HG03354 (cell line): ENCODE results near the gene TTC39B.
A peak's percentile ranks its signal among the peaks of the same experiment; 100 is the strongest.
"Not testable (repeated sequence)": the region's sequence is repeated elsewhere in the genome, so short reads cannot be mapped to it uniquely, and the experiment has no call there.

Experiments
- ATAC-seq: cut with Tn5 transposase; IDR thresholded peaks from one replicate; pipeline ENCODE4 v1.9.1; 2021; ENCODE audit warnings: mild to moderate bottlenecking; ENCODE audit not compliant: unreplicated experiment, poor library complexity, severe bottlenecking

The TTC39B gene

DNA sequence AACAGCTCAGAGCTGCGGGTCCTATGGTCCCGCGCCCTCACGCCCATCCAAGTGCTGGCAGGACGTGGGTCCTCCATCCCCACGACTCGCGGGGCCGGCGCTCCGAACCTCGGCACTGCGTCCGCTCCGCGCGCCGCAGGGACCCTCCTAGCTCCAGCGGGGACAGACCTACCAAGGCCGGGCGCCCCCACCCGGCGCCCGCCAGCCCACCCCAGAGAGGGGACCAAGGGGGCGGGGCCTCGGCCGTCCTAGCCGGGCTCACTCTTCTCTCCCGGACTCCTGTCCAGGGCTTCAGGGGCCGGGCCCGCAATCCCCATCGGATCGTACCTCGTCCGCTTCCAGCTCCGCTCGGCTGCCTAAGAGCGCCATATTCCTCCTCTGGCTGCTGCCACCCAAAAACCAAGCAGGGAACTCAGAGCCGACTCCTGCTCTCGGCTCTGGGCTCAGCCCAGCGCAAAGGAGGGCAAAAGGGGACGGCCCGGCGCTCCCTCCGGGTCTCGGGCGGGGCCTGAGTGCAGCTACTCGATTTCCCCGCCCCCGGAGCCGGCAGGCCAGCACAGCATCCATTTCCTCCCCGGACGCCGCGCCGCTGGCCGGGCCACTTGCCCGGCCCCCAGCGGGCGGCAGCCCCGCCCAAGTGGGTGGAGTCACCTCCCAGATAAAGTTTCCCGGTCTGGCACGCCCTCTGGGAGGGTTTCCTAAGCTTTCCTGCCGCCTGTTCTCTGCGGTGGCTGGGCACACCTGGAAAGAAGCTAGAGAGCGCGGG is at the start of gene TTC39B:
TSS of gene TTC39B (minus strand) at position 460 of the 766 bp plus-strand sequence. CDS start at position 369, 91 bp downstream.
- peak; percentile 92 for ATAC-seq

GRCh38 chr9:15355669-15356068 is 48.7 kb upstream of the TTC39B start:
- no peak for ATAC-seq

DNA sequence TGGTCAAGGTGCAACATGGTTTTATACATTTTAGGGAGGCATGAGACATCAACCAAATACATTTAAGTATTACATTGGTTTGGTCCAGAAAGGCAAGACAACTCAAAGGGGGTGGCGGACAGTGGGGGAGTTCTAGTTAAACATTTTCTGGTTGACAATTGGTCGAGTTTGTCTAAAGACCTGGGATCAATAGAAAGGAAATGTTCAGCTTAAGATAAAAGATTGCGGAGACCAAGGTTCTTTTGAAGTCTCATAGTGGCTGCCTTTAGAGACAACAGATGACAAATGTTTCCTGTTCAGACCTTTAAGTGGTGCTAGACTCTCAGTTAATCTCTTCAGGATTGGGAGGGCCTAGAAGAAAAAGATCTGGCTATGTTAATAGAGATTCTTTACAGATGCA is 47.7 kb upstream of the TTC39B start:
- no peak for ATAC-seq

DNA sequence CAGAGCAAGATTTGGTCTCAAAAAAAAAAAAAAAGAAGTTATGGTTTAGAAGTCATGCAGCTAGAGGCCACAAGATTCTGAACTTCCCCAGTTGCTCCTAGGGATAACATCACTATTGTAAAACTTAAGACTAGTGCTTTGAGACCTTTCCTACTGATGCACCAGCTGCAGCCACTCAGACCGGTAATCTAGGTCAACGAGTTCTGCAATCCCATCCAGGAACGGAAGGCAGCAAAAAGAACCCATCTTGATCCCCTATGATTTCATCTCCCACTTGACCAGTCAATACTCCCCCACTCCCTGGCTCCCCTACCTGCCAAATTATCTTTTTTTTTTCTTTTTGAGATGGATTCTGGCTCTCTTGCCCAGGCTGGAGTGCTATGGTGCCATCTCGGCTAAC is 46.9 kb upstream of the TTC39B start:
- ATAC-seq: no peak

- ATAC-seq: no peak
These were observed 45.3 kb upstream of the TTC39B start for GRCh38 chr9:15352306-15352705.

GRCh38 chr9:15349892-15350761 is 43.1 kb upstream of the TTC39B start:
- no peak for ATAC-seq

DNA sequence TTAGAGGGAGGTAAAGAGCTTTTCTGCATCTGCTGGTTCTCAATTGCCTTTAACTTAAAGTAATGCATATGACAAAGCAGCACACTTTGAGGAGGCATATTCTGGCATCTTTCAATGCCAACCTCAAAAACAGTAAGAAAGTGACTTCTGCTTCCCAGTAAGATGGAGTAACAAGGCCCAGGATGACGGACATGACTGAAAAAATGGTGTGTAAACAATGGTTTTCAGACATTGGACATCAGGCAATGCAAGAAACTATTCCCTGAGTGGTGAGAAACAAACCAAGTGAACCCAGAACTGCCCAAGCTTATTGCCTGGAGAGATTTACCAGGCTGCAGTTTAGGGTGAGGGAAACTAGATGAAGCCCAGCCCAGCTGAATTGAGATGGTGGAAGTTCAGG is 39.8 kb upstream of the TTC39B start:
- ATAC-seq: no peak

DNA sequence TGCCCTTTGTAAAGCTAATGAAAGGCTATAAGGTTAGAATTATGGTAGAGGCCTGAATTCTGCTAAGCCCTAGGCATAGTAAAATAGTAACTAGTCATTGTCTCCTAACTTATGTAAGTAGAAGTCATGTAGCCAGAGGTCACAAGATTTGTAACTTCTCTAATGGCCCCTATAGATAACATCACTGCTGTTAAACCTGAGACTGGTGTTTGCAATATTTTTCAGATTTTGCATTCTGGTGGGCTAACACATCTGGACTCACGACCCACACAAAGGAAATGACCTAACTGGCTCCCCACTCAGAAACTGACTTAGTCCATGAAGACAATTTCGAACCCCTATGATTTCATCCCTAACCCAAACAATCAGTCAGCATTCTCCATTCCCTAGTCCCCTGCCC is 37.2 kb upstream of the TTC39B start:
- no peak for ATAC-seq

- no peak for ATAC-seq
These were observed 26.4 kb upstream of the TTC39B start for GRCh38 chr9:15333376-15333881.

DNA sequence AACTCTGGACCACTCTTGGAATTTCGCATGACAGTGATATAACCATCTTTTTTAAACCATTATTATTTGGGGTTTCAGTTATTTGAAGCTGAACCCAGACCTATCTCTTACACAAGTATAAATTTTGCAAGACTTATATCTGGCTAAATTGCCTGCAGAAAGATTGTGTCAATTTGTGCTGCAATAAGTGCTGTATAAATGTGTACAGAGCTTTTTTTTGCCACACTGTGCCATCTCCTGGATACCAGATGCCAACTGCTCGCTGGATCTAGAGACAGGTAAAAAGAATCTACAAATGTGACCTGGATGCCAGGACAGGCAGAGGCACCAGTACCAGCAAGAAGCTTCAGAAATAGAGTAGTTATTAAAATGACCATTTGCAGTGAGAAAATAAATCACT is 25.9 kb upstream of the TTC39B start:
- no peak for ATAC-seq

- no peak for ATAC-seq
These were observed 22.6 kb upstream of the TTC39B start for GRCh38 chr9:15329539-15330109.

DNA sequence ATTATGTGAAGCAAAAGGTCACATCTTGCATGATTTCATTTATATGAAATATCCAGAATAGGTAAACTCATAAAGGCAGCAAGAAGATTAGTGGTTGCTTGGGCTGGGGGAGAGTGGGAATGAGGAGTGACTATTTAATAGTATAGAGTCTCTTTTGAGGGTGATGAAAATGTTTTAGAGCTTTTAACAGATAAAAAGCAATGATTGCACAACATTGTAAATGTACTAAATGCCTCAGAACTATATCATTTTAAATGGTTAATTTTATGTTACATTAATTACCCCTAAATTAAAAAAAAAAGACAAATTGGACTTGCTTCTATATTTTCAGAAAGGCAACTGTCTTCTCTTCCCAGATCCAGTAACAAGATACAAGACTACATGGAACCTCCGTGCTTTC is 21.9 kb upstream of the TTC39B start:
- ATAC-seq: no peak

- ATAC-seq: not testable (repeated sequence)
These were observed 15.7 kb upstream of the TTC39B start for GRCh38 chr9:15322695-15323094.

- not testable (repeated sequence) for ATAC-seq
These were observed 12.6 kb upstream of the TTC39B start for GRCh38 chr9:15319661-15320060.

- no peak for ATAC-seq
These were observed 10.8 kb upstream of the TTC39B start for GRCh38 chr9:15317836-15318235.

DNA sequence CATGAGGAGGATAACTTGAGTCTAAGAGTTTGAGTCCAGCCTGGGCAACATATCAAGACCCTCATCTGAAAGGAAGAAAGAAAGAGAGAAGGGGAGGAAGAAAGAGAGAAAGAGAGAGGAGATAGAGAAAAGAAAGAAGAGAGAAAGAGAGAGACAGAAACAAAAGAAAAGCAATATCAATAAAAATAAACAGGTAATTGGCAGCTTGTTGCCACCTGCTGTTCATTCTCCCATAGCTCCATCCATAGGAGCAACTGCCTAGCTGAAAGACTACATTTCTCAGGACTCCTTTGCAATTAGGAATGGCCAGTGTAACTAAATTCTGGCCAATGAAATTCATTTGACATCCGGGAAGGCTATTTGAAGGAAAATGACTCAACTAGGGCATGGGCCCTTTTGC is 4.6 kb upstream of the TTC39B start:
- ATAC-seq: no peak

- ATAC-seq: no peak
These were observed 3.3 kb upstream of the TTC39B start for GRCh38 chr9:15310107-15310850.

DNA sequence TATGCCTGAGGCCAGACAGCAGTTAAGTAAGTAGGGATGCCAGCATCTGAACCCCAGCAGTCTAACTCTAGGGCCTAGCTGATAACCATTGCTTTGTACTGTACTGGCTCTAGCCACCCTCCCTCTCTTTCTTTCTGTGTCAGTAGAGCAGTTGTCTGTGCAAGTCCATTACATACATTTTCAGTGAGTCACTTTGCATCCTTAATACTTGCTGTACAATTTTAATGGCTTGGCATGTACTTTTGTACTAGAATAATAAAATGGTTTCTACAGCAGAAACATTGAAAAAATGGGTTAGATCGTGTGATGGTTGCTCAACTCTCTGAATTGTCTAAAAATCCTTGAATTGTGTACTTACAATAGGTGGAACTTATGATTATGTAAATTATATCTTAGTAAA is 1.5 kb upstream of the TTC39B start:
- no peak for ATAC-seq

DNA sequence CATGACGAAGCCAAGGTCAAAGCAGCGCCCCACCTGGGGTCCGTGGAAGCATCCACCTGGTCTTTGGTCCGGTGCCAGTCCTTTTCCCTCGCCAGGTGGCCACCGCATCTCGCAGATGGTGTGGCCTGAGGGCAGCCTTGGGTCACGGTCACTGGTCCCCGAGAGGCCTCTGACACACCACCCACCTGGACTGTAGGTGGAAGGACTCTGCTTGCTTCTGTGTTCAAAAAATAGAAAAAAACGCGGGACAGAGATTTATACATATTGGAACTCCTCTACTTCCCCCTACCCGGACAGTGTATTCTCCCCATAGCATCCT is 466 bp upstream of the TTC39B start:
- ATAC-seq: no peak
